ENCODE results near the gene CD86. TPM values are rescaled to one million over a fixed set of nuclear protein-coding genes. Genes with fewer than 3 reads are reported as not detected.
"Not testable (repeated sequence)": the region's sequence is repeated elsewhere in the genome, so short reads cannot be mapped to it uniquely, and the experiment has no call there.

Gene CD86, protein sequence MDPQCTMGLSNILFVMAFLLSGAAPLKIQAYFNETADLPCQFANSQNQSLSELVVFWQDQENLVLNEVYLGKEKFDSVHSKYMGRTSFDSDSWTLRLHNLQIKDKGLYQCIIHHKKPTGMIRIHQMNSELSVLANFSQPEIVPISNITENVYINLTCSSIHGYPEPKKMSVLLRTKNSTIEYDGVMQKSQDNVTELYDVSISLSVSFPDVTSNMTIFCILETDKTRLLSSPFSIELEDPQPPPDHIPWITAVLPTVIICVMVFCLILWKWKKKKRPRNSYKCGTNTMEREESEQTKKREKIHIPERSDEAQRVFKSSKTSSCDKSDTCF
- 1 to 10 TPM in 2 of 3 donors, under 1 TPM in 1; 0.53 to 3.4 (median 2.4) TPM for polyA plus RNA-seq

DNA sequence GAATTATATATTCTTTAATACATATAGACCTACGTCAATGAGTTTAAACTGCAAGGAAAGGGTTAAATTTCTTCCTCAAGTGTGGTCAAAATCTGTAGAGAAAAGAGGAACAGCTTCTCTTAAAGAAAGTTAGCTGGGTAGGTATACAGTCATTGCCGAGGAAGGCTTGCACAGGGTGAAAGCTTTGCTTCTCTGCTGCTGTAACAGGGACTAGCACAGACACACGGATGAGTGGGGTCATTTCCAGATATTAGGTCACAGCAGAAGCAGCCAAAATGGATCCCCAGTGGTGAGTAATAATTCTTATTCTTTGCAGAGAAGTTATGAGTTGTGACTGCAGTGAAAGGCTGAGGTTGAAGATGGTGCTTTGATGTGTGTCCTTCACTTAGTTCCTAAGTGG, at the start of gene CD86:
Gene CD86 (plus strand): TSS at position 148 of the 400 bp plus-strand sequence. CDS start 128 bp downstream, at position 276.
- H3K27ac ChIP-seq (ENCODE audit: low read depth, low read length) = no peak within 1 kb of the TSS
- 31 to 65% (median 34%) methylated on average over 3 of the region's 3 CpGs for WGBS, 3 donors

- H3K27ac ChIP-seq (ENCODE audit: low read depth, low read length) = no peak overlapping the region
- WGBS, 3 donors = 80 to 100% (median 94%) methylated on average over 2 of the region's 2 CpGs
These were observed 48.9 kb upstream of the CD86 start for GRCh38 chr3:122006267-122006666.

GRCh38 chr3:122008166-122008565, 47.0 kb upstream of the CD86 start:
- no peak overlapping the region for H3K27ac ChIP-seq (ENCODE audit: low read depth, low read length)
- 90 to 100% (median 91%) methylated on average over 2 of the region's 2 CpGs for WGBS, 3 donors

GRCh38 chr3:122010506-122010905, 44.7 kb upstream of the CD86 start:
- 74 to 87% (median 84%) methylated on average over 2 of the region's 2 CpGs for WGBS, 3 donors
- H3K27ac ChIP-seq (ENCODE audit: low read depth, low read length) = no peak overlapping the region

GRCh38 chr3:122011396-122011795, 43.8 kb upstream of the CD86 start:
- H3K27ac ChIP-seq (ENCODE audit: low read depth, low read length) = no peak overlapping the region
- WGBS, 3 donors = 60 to 79% (median 60%) methylated on average over 4 of the region's 4 CpGs

- H3K27ac ChIP-seq (ENCODE audit: low read depth, low read length) = no peak overlapping the region
- WGBS, 3 donors = 50 to 94% (median 79%) methylated on average over 1 of the region's 1 CpG
These were observed 42.3 kb upstream of the CD86 start for GRCh38 chr3:122012821-122013220.

DNA sequence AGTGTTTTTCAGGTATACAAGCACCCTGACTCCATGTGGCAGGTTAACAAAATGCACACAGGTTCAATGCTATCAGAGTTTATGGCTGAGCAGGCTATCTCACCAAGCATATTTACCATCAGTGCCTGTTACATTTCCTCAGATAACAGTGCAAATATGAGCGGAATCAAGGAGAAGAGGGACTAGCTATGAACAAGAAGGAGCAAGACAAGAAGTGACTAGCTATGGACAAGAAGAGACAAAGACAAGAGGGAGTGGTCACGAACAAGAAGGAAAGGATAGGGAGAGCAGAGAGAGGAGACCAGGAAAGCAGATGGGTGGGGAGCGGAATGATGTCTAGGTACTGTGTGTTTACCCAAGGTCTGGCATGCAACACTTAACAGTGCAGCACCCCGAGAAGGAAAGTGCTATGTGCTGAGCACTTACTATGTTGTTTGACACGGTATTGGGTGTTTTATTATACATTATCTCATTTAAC, 41.7 kb upstream of the CD86 start:
- WGBS, 3 donors = 34 to 76% (median 73%) methylated on average over 5 of the region's 5 CpGs
- H3K27ac ChIP-seq (ENCODE audit: low read depth, low read length) = no peak overlapping the region

- H3K27ac ChIP-seq (ENCODE audit: low read depth, low read length) = no peak overlapping the region
- WGBS, 3 donors = 83 to 100% (median 84%) methylated on average over 1 of the region's 1 CpG
These were observed 40.4 kb upstream of the CD86 start for GRCh38 chr3:122014741-122015140.

- no peak overlapping the region for H3K27ac ChIP-seq (ENCODE audit: low read depth, low read length)
These were observed 35.7 kb upstream of the CD86 start for GRCh38 chr3:122019493-122019892.

- H3K27ac ChIP-seq (ENCODE audit: low read depth, low read length) = no peak overlapping the region
- 45 to 65% (median 45%) methylated on average over 1 of the region's 1 CpG for WGBS, 3 donors
These were observed 34.1 kb upstream of the CD86 start for GRCh38 chr3:122021037-122021436.

DNA sequence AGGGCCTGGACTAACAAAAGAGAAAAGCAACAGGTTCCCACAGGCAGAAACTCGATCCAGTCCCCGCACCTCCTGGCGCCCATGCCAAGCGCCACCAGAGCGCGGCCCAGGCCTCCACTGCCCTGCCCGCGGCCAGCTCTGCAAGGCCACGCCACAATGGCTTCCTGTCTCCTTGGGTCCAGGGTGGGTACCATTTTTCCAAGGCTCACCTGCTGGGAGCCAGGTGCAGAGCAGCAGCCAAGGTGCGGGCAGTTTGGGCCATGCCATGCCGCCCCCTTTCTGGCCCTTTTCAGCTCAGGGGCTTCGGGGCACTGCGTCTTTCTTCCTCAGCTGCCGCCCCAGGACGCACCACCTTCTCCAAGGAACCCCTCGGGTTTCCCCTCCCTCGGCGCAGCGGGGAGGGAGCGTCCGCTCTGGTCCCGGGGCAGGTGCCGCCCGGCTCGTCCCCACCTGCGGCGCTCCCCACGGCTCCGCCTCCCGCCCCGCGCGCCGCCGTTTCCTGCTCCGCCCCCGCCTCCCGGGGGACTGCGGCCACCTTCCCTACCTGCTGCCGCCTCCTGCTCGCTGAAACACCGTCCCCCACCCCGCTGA, 33.3 kb upstream of the CD86 start, which contains the start of gene ILDR1:
Gene ILDR1 (minus strand): TSS at position 437 of the 591 bp plus-strand sequence. CDS start 170 bp downstream, at position 267.
- no peak within 1 kb of the TSS for H3K27ac ChIP-seq (ENCODE audit: low read depth, low read length)
- 5 to 13% (median 11%) methylated on average over 36 to 43 of the region's 43 CpGs for WGBS, 3 donors

- WGBS, 3 donors = 58 to 74% (median 62%) methylated on average over 8 of the region's 8 CpGs
These were observed 31.7 kb upstream of the CD86 start for GRCh38 chr3:122023335-122023910.

DNA sequence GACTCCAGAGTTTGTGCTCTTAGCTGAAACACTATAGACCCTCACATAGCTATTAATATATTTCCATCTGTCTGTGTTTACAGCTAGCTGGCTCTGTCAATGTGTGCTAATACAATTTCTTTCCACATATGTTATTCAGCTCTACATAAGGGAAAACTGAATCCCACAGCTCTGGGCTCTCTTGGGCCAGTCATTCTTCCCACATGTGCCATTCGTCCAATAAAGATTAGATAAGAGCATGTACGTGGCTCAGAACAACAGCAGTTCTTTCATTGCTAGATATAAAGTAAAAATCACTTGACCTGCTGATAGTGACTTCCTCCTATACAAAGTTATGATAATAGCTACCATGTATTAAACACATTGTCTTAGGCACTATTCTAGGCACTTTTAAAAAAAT, 30.4 kb upstream of the CD86 start:
- H3K27ac ChIP-seq (ENCODE audit: low read depth, low read length) = no peak overlapping the region
- WGBS, 3 donors = 27 to 53% (median 42%) methylated on average over 2 of the region's 2 CpGs

More at GRCh38 chr3:122023335-122023910, 31.7 kb upstream of the CD86 start:
- no peak overlapping the region for H3K27ac ChIP-seq (ENCODE audit: low read depth, low read length)

DNA sequence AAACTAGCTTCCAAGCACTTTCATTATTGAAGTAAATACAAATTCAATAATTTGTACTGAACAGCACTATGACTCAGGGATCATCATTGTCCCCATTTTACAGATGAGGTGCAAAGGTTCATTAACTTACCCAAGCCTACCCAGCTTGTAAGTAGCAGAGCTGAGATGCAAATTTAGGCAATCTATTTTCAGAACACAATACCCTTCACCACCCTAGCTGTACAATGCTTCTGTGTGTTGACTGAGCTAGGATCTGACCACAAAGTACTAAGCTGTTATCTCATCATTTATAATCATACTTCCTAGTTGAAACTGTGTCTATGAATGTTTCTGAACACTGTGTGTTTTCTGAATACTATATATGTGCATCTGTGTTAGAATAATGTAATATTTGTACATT, 29.9 kb upstream of the CD86 start:
- no peak overlapping the region for H3K27ac ChIP-seq (ENCODE audit: low read depth, low read length)

DNA sequence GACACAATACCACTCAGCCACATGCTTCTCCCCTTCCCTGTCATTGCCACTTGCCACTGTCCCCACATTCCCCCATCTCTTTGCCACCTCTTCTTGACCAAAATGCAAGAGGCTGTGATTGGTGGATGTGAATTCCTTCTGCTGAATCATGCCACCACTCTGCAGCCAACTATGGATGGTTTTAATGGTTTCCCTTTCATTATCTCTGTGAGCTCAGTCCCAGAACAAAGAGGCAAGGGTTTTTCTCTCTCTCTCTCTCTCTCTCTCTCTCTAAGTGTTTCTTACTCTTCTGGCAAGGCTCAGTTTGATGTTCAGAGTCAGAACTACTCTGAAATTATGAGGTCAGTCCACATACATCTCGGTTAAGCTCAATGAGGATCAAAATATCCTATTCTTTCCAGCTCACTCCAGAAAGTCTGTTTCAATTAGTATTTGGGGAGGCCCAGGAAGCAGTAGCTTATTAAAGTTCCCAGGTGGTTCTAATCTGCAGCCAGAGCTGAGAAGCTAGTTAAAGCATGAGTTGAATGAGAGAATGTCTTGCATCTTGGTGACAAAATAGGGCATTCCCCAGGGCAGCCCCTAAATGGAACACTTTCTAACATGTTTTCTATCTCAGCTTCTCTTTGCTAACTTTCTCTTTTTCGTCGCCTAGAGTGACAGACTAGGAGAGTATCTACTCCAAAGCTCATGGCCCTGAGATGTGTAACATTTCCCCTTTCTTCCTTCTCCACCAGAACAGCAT, 24.6 kb upstream of the CD86 start:
- no peak overlapping the region for H3K27ac ChIP-seq (ENCODE audit: low read depth, low read length)
- 79 to 85% (median 84%) methylated on average over 3 of the region's 3 CpGs for WGBS, 3 donors

DNA sequence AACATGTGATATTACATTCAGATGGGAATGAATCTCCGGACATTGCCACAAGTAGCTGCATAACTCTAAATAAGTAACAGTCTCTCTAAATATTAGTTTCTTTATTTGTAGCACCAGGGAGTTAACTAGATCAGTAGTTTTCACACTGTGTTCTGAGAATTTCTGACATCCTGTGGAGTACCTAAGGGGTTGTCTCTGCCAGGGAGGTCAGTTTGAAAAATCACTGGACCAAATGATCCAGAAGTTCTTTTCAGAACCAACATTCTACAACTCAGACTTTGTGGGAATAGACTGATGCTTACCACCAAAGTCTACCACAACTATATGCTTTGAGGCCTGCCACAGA, 24.1 kb upstream of the CD86 start:
- WGBS, 3 donors = 93 to 95% (median 94%) methylated on average over 1 of the region's 1 CpG
- H3K27ac ChIP-seq (ENCODE audit: low read depth, low read length) = no peak overlapping the region

- 86 to 95% (median 90%) methylated on average over 1 of the region's 1 CpG for WGBS, 3 donors
- H3K27ac ChIP-seq (ENCODE audit: low read depth, low read length) = no peak overlapping the region
These were observed 22.6 kb upstream of the CD86 start for GRCh38 chr3:122032531-122032930.

DNA sequence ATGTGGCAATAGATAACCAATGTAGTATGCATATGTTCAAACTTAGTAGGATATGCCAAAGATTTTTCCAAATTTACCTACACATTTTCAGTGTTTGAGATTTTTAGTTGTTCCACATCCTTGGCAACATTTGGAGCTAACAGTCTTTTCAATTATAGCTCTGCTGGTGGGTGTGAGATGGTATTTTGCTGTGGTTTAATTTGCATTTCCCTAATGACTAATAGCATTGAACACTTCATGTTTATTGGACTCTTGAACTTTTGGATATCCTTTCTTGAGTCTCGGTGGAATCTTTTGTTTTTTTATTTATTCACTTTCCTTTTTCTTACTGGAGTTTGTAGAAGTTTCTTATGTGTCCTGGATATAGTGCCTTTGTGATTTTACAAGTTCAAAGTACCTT, 22.1 kb upstream of the CD86 start:
- 50 to 78% (median 59%) methylated on average over 1 of the region's 1 CpG for WGBS, 3 donors
- H3K27ac ChIP-seq (ENCODE audit: low read depth, low read length) = no peak overlapping the region

- 86 to 90% (median 89%) methylated on average over 7 to 9 of the region's 16 CpGs for WGBS, 3 donors
- H3K27ac ChIP-seq (ENCODE audit: low read depth, low read length) = not testable (repeated sequence)
These were observed 7.9 kb upstream of the CD86 start for GRCh38 chr3:122047296-122047695.

Measured in adipose tissue (tissue), 3 donors.